ENCODE measurements around the gene BTBD16. TPM values are rescaled to one million over a fixed set of nuclear protein-coding genes. Genes with fewer than 3 reads are reported as not detected.
A peak's percentile ranks its signal among the peaks of the same experiment; 100 is the strongest.

Gene BTBD16
- total RNA-seq, 1 experiment from 2014 or later: not detected

- DNase-seq (ENCODE audit: low spot score): no peak
- in situ Hi-C loops (cut with HindIII; ENCODE audit: low sequenced_read_pairs): no loop called here
Measured at GRCh38 chr10:122352817-122353525, 81.9 kb downstream of the BTBD16 start.

- DNase-seq (ENCODE audit: low spot score): no peak
- in situ Hi-C loops (cut with HindIII; ENCODE audit: low sequenced_read_pairs): no loop called here
Measured at GRCh38 chr10:122354383-122354782, 83.3 kb downstream of the BTBD16 start.

- in situ Hi-C loops (cut with HindIII; ENCODE audit: low sequenced_read_pairs): no loop called here
- no peak for DNase-seq (ENCODE audit: low spot score)
Measured at GRCh38 chr10:122357685-122358084, 86.6 kb downstream of the BTBD16 start.

GRCh38 chr10:122359621-122360020, 88.5 kb downstream of the BTBD16 start:
- in situ Hi-C loops (cut with HindIII; ENCODE audit: low sequenced_read_pairs): no loop called here
- DNase-seq (ENCODE audit: low spot score): no peak

- in situ Hi-C loops (cut with HindIII; ENCODE audit: low sequenced_read_pairs): no loop called here
Measured at GRCh38 chr10:122361046-122361445, 90.0 kb downstream of the BTBD16 start.

GRCh38 chr10:122362031-122362592, 91.0 kb downstream of the BTBD16 start:
- DNase-seq (ENCODE audit: low spot score): no peak
- in situ Hi-C loops (cut with HindIII; ENCODE audit: low sequenced_read_pairs): no loop called here

More at GRCh38 chr10:122361046-122361445, 90.0 kb downstream of the BTBD16 start:
- DNase-seq (ENCODE audit: low spot score): no peak

- no peak for DNase-seq (ENCODE audit: low spot score)
- in situ Hi-C loops (cut with HindIII; ENCODE audit: low sequenced_read_pairs): no loop called here
Measured at GRCh38 chr10:122362621-122363020, 91.5 kb downstream of the BTBD16 start.

- no peak for DNase-seq (ENCODE audit: low spot score)
- in situ Hi-C loops (cut with HindIII; ENCODE audit: low sequenced_read_pairs): no loop called here
Measured at GRCh38 chr10:122363311-122363710, 92.2 kb downstream of the BTBD16 start.

GRCh38 chr10:122363722-122364463, 92.8 kb downstream of the BTBD16 start:
- no peak for DNase-seq (ENCODE audit: low spot score)
- in situ Hi-C loops (cut with HindIII; ENCODE audit: low sequenced_read_pairs): no loop called here

- in situ Hi-C loops (cut with HindIII; ENCODE audit: low sequenced_read_pairs): no loop called here
- no peak for DNase-seq (ENCODE audit: low spot score)
Measured at GRCh38 chr10:122368502-122369254, 97.6 kb downstream of the BTBD16 start.

- DNase-seq (ENCODE audit: low spot score): no peak
- in situ Hi-C loops (cut with HindIII; ENCODE audit: low sequenced_read_pairs): no loop called here
Measured at GRCh38 chr10:122373108-122373507, 102.0 kb downstream of the BTBD16 start.

- no peak for DNase-seq (ENCODE audit: low spot score)
- in situ Hi-C loops (cut with HindIII; ENCODE audit: low sequenced_read_pairs): no loop called here
Measured at GRCh38 chr10:122373721-122374120, 102.6 kb downstream of the BTBD16 start.

GRCh38 chr10:122374237-122374858, 103.3 kb downstream of the BTBD16 start, which contains the start of gene PLEKHA1:
PLEKHA1 (plus strand) TSS chr10:122374708; CDS start chr10:122393201, 18,493 bp downstream.
- peak; percentile 95 for DNase-seq (ENCODE audit: low spot score)
- in situ Hi-C loops (cut with HindIII; ENCODE audit: low sequenced_read_pairs): no loop called here

GRCh38 chr10:122374859-122375678, 104.0 kb downstream of the BTBD16 start:
- in situ Hi-C loops (cut with HindIII; ENCODE audit: low sequenced_read_pairs): no loop called here
- peak; percentile 42 for DNase-seq (ENCODE audit: low spot score)

- in situ Hi-C loops (cut with HindIII; ENCODE audit: low sequenced_read_pairs): no loop called here
Measured at GRCh38 chr10:122375679-122376160, 104.6 kb downstream of the BTBD16 start.

GRCh38 chr10:122376364-122376961, 105.4 kb downstream of the BTBD16 start:
- DNase-seq (ENCODE audit: low spot score): no peak
- in situ Hi-C loops (cut with HindIII; ENCODE audit: low sequenced_read_pairs): no loop called here

More at GRCh38 chr10:122375679-122376160, 104.6 kb downstream of the BTBD16 start:
- no peak for DNase-seq (ENCODE audit: low spot score)

- in situ Hi-C loops (cut with HindIII; ENCODE audit: low sequenced_read_pairs): no loop called here
- no peak for DNase-seq (ENCODE audit: low spot score)
Measured at GRCh38 chr10:122379041-122379440, 107.9 kb downstream of the BTBD16 start.

- in situ Hi-C loops (cut with HindIII; ENCODE audit: low sequenced_read_pairs): no loop called here
- no peak for DNase-seq (ENCODE audit: low spot score)
Measured at GRCh38 chr10:122379537-122379936, 108.4 kb downstream of the BTBD16 start.

All from G401 (cell line).